Psoas muscle (tissue), 8 donors: ENCODE results near the gene CLCF1. TPM values are rescaled to one million over a fixed set of nuclear protein-coding genes. Genes with fewer than 3 reads are reported as not detected.

Experiments used
- ATAC-seq, 4 donors: fragments of 200-7000 bp; cut with Tn5 transposase; one replicate each; pipeline ENCODE4 v1.9.1; 2020; ENCODE audit warnings: moderate library complexity in 3 of 4, mild to moderate bottlenecking in 2 of 4
- DNase-seq, 2 donors: peaks; one replicate each; pipeline ENCODE4 v3.0.0-alpha.2; 2020
- H3K27ac ChIP-seq: fragments of 200-600 bp; one replicate; pipeline ENCODE4 v1.8.0; 2022
- H3K27me3 ChIP-seq, 3 donors: fragments of 200-600 bp in 1 of 3; one replicate each; pipeline versions ENCODE4 v1.6.1 to v1.8.0; 2013 to 2022; ENCODE audit warnings: low read length in 2 of 3, mild to moderate bottlenecking in 2 of 3, moderate library complexity in 1 of 3; ENCODE audit not compliant: insufficient read depth in 3 of 3
- H3K36me3 ChIP-seq, 2 donors: fragments of 200-600 bp in 1 of 2; one replicate each; pipeline versions ENCODE4 v1.6.1 to v1.8.0; 2013 to 2022; ENCODE audit warnings: low read depth in 1 of 2, mild to moderate bottlenecking in 1 of 2, moderate library complexity in 1 of 2; ENCODE audit not compliant: insufficient read depth in 1 of 2
- H3K4me1 ChIP-seq: fragments of 200-600 bp; one replicate; pipeline ENCODE4 v1.8.0; 2022
- H3K4me3 ChIP-seq: fragments of 200-600 bp; one replicate; pipeline ENCODE4 v1.8.0; 2022; ENCODE audit warnings: mild to moderate bottlenecking
- H3K9me3 ChIP-seq: fragments of 200-600 bp; one replicate; pipeline ENCODE4 v1.8.0; 2022
- CTCF ChIP-seq: fragments of 200-600 bp; IDR thresholded peaks from one replicate; pipeline ENCODE4 v1.8.0; 2022; ENCODE audit warnings: antibody characterized with exemption
- WGBS, 3 donors: extraction: QIAGEN DNeasy Blood & Tissue Kit; methylation state at CpG; one replicate each; pipeline versions ENCODE4 v1.1.6 to v1.1.7; 2013; 5-methylcytosine and 5-hydroxymethylcytosine counted together
- intact Hi-C, 2 donors: fragments of 100-400 bp; cut with DNase I; formaldehyde crosslinking; loops; one replicate each; pipeline versions ENCODE4 v1.11.0 to v1.14.2; 2022
- polyA plus RNA-seq, 3 donors: library from polyadenylated mRNA; stranded (reverse); fragments of 200-250 nt; gene quantifications; one replicate each; pipeline ENCODE4 v1.2.3, GENCODE V29; 2013
- total RNA-seq, 4 donors: library from RNA; stranded (reverse); fragmentation: NEBNext Ultra II Directional in 2 of 4; extraction: Animal tissue kit (Norgen Biotek cat#: 25700) in 2 of 4; gene quantifications; one replicate each; pipeline versions ENCODE4 v1.2.1 to v1.2.4, GENCODE V29; 2021 to 2023
- donor health status: healthy with polysubstance abuse.
- donor health status: DM: no; HTN: no; CAD: no; lungs with moderate emphysema.
- donor health status: Bipolar disorder and iron deficiency.
- donor health status: healthy.
- donor health status: DM: yes; HTN: yes; CAD: no.
- donor health status: DM: no; HTN: no; CAD: no.
- donor health status: DM: no; HTN: no; CAD: no.
- donor health status: DM: yes; HTN: yes; CAD: no.

The CLCF1 gene
- total and polyA plus RNA-seq, 7 donors = 0.44 to 6.5 (median 0.69) TPM

DNA sequence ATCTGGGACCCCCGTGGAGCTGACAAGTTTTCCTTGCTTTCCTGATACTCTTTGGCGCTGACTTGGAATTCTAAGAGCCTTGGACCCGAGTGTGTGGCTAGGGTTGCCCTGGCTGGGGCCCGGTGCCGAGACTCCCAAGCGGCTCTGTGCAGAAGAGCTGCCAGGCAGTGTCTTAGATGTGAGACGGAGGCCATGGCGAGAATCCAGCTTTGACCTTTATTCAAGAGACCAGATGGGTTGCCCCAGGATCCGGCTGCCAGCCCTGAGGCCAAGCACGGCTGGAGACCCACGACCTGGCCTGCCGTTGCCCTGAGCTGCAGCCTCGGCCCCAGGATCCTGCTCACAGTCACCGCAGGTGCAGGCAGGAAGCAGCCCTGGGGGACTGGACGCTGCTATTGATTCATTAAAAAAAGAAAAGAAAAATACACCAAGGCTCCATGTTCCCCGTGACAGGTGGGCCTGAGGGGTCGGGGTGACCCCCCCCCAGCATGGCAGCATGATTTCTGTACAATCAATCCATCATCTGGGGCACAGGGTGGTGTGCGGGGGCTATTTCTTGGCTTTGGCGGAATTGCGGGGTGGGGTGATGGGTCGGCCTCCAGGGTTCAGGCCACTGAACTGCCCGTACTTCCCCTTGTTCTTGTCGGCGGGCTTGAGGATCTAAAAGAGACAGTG is 24.7 kb upstream of the CLCF1 start:
- peaks cover 0 to 68% of the 10 kb centered on the region in 2 donors for H3K36me3 ChIP-seq
- 57 to 71% (median 61%) methylated on average over 24 of the region's 24 CpGs for WGBS, 3 donors
- H3K4me1 ChIP-seq = peaks cover 32% of the 10 kb centered on the region
- H3K27ac ChIP-seq = no peak overlapping the region
- H3K9me3 ChIP-seq = no peaks in the 10 kb centered on the region
- H3K27me3 ChIP-seq = no peaks in the 10 kb centered on the region
- ATAC-seq = no peak
- intact Hi-C loops = no loop called here
- TF ChIP-seq CTCF = no peak
- no peak overlapping the region for H3K4me3 ChIP-seq
- no peak for DNase-seq

DNA sequence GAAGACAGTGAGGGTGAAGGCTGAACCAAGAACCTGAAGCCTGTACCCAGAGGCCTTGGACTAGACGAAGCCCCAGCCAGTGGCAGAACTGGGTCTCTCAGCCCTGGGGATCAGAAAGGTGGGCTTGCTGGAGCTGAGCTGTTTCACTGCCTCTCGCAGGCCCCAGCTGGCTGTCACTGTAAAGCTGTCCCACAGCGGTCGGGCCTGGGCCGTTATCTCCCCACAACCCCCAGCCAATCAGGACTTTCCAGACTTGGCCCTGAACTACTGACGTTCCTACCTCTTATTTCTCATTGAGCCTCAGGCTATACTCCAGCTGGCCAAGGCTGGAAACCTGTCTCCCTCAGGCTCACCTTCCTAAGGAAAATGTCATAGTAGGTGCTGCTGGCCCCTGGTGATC is 24.1 kb upstream of the CLCF1 start:
- H3K27me3 ChIP-seq = no peaks in the 10 kb centered on the region
- TF ChIP-seq CTCF = no peak
- H3K36me3 ChIP-seq = peaks cover 0 to 68% of the 10 kb centered on the region in 2 donors
- ATAC-seq (no peak), DNase-seq (no peak)
- no peak overlapping the region for H3K4me3 ChIP-seq
- 48 to 86% (median 60%) methylated on average over 6 of the region's 6 CpGs for WGBS, 3 donors
- H3K9me3 ChIP-seq = no peaks in the 10 kb centered on the region
- peaks cover 33% of the 10 kb centered on the region for H3K4me1 ChIP-seq
- intact Hi-C loops = no loop called here
- no peak overlapping the region for H3K27ac ChIP-seq

DNA sequence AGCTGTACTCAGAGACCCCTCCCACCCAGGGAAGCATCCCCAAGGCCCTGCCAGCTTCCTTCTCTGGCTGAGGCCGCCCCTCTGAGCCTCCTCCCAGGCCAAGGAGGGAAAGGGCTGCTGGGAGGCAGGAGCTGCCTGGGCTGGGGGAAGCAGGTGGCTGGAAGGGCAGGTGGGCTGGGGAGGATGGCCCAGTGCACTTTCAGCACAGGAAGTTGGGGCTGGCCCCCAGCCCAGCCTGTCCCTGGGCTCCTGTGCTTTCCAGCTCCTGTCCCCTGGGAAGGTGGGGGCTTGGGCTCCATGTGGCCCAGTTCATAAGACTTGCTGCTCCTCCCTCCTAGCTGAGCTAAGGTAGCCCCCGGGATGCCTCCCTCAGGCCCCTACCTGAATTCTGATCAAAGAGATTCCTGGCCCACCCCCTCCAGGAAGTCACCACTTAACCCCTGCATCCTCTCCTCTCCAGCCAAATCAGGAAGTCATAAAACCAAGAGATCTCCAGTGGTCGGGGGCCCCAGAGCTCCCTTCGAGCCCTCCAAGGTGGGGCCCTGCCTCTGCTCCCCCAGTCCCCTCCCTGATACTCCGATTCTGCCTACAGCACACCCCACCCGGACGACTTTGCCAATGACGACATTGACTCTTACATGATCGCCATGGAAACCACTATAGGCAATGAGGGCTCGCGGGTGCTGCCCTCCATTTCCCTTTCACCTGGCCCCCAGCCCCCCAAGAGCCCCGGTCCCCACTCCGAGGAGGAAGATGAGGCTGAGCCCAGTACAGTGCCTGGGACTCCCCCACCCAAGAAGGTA is 23.4 kb upstream of the CLCF1 start:
- H3K27me3 ChIP-seq = no peaks in the 10 kb centered on the region
- intact Hi-C loops = no loop called here
- ATAC-seq (no peak), DNase-seq (no peak)
- H3K27ac ChIP-seq = no peak overlapping the region
- no peaks in the 10 kb centered on the region for H3K9me3 ChIP-seq
- TF ChIP-seq CTCF = no peak
- peaks cover 0 to 68% of the 10 kb centered on the region in 2 donors for H3K36me3 ChIP-seq
- H3K4me3 ChIP-seq = no peak overlapping the region
- 43 to 53% (median 44%) methylated on average over 11 to 13 of the region's 13 CpGs for WGBS, 3 donors
- H3K4me1 ChIP-seq = peaks cover 31% of the 10 kb centered on the region

DNA sequence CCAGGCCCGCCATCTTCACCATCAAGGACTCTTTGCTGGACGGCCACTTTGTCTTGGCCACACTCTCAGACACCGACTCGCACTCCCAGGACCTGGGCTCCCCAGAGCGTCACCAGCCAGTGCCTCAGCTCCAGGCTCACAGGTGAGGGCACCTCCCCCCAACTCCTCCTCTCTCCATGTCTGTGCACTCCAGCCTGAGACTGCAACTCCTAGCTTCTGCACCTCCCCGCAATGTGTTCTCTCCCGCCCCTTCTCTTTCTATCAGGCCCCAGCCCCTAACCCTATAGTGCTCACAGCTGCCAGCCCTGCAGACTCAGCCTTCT is 22.8 kb upstream of the CLCF1 start:
- H3K36me3 ChIP-seq = peaks cover 0 to 68% of the 10 kb centered on the region in 2 donors
- TF ChIP-seq CTCF = no peak
- peaks cover 33% of the 10 kb centered on the region for H3K4me1 ChIP-seq
- DNase-seq (no peak), ATAC-seq (no peak)
- intact Hi-C loops = no loop called here
- H3K27ac ChIP-seq = no peak overlapping the region
- no peak overlapping the region for H3K4me3 ChIP-seq
- H3K27me3 ChIP-seq = no peaks in the 10 kb centered on the region
- 79 to 93% (median 92%) methylated on average over 7 of the region's 7 CpGs for WGBS, 3 donors
- H3K9me3 ChIP-seq = no peaks in the 10 kb centered on the region
